HL-60 (cell line): Measurements from ENCODE around the gene KAT14.

ENCODE experiments used
- CTCF ChIP-seq: IDR thresholded peaks from one replicate; pipeline ENCODE4 v1.5.1; 2011; ENCODE audit warnings: low read length, control low read depth, inconsistent platforms; ENCODE audit not compliant: insufficient read depth
- GABPA ChIP-seq: IDR thresholded peaks from 2 replicates; pipeline ENCODE4 v1.6.1; 2012; ENCODE audit warnings: low read depth
- POLR2AphosphoS5 ChIP-seq: IDR thresholded peaks from 2 replicates; pipeline ENCODE4 v1.6.1; 2012; ENCODE audit warnings: low read depth
- REST ChIP-seq: IDR thresholded peaks from 2 replicates; pipeline ENCODE4 v1.6.1; 2012; ENCODE audit warnings: low read depth; ENCODE audit not compliant: insufficient replicate concordance

DNA sequence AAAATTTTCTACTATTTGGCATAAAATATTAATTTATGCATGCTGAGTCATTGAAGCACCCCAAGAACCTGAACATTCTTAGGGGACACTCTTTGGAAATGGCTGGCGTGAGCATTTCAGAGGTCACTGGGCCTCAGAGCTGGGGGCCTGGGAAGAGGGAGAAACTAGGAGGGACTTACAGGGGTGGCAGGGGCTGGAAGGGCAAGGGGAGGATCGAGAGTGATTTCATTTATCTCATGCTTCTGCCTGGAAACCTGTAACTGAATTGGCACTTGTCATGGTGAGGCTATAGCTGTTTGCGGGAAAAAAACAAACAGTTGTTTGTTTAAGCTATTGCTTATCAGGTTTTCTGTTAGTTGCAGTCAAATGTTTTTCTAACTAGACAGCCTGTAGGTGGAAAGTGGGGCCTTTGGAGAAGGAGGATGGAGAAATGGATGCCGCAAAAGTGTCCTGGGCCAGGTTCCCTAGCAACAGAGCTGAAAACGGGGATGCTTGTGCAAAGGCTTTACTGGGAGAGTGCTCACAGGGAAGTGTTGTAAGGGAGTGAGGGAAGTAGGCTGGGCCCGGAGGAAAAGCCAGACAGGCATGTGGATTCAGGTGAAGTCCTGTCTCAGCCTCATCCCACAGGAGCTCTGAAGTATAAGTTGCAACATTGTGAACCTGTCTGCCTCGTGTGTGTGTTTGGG is 36.4 kb upstream of the KAT14 start:
- no peak for TF ChIP-seq CTCF
- TF ChIP-seq POLR2AphosphoS5, result no peak
- TF ChIP-seq REST, result no peak
- no peak for TF ChIP-seq GABPA
